H4 (cell line): ENCODE data around the gene GSG1L. TPM values are rescaled to one million over a fixed set of nuclear protein-coding genes. Genes with fewer than 3 reads are reported as not detected.
A peak's percentile ranks its signal among the peaks of the same experiment; 100 is the strongest.
"Not testable (repeated sequence)": the region's sequence is repeated elsewhere in the genome, so short reads cannot be mapped to it uniquely, and the experiment has no call there.

Experiments
- DNase-seq: peaks from one replicate; pipeline ENCODE4 v3.0.0-alpha.2; 2015; ENCODE audit warnings: low spot score
- total RNA-seq: library from RNA; depleted of rRNA; stranded (reverse); fragments of >200 nt; shearing (Covaris generic); gene quantifications from 2 replicates; pipeline ENCODE4 v1.2.3, GENCODE V29; 2014

The GSG1L gene
- total RNA-seq, 1 experiment from 2014 or later: 0.08 TPM

DNA sequence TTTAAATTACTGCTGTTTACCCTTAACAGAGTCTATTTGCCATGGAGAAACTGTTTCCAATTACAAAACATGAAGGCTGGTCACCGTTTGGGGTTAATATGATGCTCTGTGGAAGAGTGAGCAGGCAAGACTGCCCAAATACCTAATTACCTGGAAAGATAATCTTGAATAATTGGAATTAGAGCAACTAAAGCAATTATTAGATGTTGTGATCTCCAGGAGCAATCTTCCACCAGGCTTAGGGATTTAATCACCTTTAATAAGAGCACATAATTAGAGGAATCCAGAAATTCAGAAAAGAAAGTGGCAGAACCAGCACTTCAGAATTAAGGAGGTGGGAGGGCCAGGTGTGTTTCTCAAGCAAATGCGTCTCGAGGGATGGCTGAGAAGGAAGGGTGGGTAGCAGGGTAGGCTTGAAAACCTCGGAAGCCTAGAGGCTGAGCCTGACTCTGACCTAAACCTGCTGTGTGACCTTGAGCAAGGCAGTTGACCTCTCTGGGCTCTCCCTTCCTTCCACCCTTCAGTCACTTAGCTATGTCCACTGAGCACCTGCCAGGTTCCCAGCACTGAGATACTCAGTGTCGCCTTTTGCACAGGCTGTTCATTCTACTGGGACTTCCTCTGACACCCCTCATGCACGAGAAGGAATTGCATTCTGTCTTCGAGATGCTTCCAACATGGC, 113.2 kb downstream of the GSG1L start:
- DNase-seq: no peak

DNA sequence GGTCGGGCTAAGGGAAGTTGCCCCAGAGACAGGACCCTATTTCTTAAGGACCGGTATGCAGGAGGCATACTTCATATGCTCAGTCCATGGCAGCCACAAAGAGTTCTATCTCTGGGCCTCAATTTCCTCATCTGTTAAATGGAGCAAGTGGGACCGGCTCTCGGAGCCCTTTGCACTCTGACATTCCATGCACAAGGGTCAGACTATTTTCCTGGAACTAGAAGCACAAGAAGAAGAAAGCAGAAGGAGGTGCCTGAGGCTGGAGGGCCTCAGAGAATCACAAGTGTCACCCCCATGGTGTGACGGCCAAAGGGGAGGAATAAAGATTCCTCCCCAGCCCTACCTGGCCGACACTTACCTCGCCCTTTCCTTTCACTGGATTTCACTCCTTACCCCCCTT, 115.8 kb downstream of the GSG1L start:
- DNase-seq: no peak

DNA sequence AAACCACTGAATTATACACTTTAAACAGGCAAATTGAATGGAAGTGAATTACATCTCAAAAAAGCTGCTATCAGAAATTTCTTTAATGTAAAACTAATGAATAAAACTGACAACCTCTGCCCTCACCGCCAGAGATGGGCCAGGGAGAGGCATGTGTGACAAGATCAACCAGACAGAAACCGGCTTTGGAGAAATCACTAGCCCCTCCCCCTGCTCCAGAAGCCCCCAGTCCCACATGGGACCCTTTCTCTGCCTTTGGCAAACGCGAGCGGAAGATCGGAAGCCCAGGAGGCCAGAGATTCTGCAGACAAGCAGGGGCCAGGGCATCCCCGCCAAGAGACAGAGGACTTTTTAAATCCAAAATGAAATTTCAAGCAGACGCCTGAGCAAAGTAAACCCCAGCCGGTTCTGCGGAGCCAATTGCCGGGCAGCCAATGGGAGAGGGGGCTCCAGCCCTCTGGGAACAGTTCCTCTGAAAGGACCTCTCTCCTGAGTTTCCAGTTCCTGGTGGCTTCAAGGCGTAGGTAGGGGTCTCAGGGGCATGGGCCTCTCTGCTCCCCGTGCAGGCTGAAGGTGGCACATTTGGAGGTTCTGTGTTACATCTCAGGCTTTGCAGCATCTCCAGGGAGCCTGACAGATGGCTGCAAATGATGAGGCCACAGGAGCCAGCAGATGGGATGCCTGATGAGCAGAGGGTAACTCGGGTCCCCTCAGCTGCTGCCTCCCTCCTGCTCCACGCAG, 118.1 kb downstream of the GSG1L start:
- DNase-seq: no peak

DNA sequence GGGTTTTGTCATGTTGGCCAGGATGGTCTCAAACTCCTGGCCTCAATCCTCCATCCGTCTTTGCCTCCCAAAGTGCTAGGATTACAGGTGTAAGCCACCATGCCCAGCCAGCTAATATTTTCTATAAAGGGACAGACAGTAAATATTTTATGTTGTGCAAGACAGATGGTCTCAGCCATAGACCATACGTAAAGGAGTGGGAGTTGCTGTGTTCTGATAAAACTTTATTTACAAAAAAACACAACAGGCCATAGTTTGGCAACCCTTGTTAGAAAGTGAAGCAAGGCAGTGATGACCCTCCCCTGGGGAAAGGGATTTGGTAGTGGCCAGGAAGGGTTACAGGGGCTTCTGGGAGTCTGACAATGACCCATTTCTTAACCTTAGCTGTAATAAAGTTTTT, 119.7 kb downstream of the GSG1L start:
- no peak for DNase-seq

DNA sequence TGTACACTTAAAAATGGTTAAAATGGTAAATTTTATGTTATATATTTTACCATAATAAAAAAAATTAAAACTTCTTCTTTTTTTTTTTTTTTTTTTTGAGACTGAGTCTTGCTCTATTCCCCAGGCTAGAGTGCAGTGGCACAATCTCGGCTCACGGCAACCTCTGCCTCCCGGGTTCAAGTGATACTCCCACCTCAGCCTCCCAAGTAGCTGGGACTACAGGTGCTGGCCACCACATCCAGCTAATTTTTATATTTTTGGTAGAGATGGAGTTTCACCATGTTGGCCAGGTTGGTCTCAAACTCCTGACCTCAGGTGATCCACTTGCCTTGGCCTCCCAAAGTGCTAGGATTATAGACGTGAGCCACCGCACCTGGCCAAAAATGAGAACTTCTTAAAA, 121.4 kb downstream of the GSG1L start:
- not testable (repeated sequence) for DNase-seq

DNA sequence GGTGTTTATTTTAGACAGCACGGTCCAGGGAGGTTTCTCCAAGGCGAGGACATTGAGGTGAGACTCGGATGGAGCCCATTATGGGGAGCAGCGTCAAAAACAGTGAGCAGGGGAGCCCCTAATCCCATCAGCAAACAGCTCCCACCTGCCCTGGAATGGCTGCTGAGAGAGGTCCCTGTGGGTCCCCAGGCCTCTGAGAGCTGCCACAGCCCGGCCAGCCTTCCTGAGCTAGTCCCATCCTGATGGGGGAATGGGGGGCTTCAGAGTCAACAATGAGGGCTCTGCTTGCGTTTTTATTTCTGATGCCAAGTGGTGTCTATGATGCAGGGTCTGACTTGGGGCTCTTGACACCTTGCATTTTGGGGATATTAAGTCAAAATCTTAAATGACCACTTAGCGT, 128.4 kb downstream of the GSG1L start:
- DNase-seq: no peak

DNA sequence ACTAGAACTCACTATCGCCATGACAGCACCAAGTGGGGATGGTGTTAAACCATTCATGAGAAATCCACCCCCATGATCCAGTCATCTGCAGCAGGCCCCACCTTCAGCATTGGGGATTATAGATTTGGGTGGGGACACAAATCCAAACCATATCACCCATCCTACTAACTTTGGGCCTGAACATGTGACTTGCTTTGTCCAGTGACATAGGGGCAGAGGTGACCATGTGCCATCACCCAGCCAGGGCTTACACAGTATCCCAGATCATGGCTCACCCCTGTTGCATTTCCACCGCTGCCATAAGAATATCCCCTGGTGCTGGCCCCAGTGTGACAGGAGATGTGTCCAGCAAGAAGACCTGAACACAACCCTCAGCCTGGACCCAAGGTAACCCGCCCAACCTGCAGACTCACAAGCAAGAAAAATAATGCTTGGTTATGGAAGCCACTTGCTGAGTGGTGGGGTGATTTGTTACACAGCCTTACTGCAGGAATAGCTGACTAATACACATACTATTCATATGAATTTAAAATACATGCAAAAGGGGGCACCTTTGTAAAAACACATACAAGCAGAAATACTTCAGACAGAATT, 130.9 kb downstream of the GSG1L start:
- no peak for DNase-seq

DNA sequence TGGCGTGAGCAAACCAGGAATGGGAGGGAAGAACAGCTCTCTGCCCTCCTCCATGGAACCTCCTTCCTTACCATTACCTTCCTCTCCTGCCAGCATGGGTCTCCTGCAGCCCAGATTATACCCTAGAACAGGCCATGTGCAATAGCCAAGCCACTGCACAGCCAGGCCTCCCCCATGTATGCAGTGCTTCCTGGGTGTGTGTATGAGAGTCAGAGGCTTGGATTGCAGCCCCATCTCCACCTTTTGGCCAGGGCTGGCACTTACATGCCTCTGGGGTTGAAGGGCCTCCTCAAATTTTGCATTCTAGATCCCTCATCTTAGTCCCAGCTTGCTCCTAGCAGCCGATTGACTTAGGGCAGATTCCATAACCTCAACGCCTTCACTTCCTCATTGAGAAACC, 133.7 kb downstream of the GSG1L start:
- DNase-seq: no peak

DNA sequence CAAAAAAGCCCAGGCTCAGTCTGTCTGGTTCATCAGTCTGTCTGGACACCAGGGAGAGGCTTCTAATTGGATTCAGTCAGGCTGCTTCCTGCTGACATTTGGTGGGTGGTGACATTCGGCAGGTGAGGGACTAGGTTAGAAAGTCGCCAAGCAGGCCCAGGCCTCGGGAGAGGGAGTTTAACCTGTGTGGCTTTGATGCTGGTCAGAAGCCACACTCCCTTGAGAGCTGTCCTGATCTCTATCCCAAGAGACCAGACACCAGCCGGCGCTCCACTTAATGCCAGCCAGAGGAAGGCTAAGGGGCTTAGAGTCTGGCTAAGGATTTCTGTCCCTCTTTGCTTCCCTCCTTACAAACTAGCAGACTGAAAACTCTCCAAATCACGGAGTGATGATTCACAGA, 135.0 kb downstream of the GSG1L start:
- DNase-seq: no peak

DNA sequence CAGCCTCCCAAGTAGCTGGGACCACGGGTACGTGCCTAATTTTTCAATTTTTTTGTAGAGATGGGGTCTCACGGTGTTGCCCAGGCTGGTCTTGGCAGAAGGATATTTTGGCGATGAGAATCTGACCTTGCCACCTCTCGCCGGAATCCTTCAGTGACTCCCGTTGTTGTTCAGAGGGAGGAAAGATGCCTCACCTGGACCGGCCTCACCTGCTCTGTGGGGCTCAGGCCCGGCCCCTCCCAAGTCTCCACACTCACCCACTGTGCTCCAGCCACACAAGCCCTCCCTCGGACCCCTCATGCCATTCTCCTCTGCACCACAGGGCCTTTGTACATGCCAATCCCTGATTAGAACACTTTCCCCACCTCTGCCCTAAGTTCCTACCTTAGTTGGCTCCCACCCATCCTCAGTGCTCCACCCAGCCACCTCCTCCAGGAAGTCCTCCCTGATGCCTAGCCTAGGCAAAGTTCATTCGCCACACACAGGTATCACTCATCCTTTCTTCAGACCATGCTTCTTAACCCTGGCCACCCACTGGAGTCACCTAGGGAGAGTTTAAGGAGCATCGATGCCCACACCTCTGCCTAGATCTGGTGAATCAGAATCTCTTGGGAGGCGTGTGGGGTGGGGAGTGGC, 136.1 kb downstream of the GSG1L start:
- no peak for DNase-seq

DNA sequence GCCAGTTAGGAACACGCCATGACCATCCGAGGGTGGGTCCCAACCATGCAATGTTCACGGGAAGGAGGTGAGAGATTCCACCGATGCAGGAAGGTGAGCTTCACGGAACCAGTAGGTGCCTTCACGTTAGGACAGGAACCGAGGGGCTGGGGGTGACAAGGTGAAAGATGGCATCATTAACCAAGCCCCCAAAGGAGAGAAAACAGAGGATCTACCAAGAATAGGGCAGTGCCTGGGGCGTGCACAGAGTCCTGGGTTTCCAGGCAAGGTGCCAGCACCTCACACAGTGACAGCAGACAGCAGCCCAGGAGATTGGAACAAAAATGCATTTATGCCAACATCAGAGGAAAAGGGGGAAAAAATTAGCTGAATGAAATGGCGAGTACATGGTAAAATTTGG, 137.9 kb downstream of the GSG1L start:
- DNase-seq: no peak

DNA sequence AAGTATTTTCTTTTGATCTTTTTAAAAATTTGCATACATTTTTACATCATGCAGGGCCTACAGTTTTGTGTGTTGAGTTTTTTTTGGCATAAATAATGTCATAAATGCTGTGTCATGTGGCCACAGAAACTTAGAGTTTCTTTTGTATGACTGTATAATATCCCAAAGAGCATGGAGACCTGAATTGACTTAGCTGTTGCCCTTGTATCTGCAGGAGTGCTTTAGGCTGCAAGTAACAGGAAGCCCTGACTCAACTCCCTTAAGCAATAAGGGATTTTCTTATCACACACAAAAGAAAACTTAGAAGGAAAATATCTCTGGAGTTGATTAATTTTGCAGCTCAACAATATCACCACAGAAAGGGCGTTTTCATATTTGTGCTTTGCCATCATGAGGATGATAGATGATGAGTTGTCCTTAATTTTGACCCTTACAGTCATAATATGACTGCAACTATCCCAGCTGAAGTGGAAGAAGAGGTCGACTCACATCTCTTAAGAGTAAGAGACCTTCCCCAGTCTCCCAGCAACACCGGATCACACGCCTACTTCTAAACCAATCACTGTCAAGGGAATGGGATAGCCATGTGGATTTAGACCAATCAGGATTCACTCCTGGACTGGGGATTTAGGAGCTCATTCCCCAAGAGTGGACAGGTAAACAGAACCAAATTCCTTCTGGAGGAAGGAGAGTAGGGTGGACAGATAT, 138.9 kb downstream of the GSG1L start:
- DNase-seq: no peak

DNA sequence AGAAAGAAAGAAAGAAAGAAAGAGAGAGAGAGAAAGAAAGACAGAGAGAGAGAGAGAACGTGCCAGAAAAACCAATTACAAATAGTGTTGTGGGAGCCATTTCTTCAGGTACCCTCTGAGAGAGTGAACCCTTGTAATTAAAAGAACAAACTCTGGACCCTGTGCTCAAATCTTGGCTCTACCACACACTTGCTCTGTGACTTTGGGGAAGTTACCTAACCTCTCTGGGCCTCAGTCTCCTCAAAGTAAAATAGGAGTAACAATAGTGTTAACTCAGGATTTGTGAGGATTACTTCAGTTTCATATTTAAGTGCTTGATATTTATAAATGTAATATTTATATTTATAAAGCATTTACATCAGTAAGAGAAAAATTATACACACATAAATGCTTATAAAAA, 139.8 kb downstream of the GSG1L start:
- DNase-seq: no peak

DNA sequence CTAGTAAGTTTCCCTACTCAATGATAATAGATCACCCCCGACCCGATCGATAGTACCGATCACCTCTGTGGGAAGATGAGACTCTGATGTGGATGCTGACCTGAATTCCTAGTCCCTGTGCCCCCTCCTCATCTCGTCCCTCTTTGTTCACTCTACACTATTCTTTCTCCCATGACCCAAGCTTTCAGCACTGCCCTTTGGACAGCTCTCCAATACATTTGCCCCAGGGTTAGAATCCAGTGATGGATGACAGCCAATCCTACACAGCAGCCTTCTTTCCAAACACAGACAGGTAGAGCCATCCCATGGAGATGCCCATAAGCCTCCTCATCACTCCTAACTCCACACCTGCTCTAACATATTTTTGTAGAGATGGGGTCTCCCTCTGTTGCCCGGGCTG, 141.1 kb downstream of the GSG1L start:
- no peak for DNase-seq

DNA sequence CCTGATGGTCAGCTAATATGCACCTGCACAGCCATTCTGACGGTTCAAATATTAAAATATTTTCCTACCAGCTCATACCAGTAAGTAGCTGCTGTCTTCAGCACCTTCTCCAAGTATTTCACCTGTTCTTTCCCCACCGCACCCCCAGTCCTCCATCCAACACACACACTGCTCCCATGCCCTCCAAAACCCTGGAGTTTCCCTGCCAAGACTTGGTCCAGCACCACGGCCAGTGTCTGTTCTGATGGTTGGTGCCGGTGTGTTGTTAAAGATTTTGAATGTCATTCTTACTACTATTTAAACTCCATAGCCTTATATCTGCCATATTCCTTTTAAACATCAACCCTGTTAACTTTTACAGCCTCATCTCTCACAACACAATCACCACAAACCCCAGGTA, 142.4 kb downstream of the GSG1L start:
- no peak for DNase-seq

DNA sequence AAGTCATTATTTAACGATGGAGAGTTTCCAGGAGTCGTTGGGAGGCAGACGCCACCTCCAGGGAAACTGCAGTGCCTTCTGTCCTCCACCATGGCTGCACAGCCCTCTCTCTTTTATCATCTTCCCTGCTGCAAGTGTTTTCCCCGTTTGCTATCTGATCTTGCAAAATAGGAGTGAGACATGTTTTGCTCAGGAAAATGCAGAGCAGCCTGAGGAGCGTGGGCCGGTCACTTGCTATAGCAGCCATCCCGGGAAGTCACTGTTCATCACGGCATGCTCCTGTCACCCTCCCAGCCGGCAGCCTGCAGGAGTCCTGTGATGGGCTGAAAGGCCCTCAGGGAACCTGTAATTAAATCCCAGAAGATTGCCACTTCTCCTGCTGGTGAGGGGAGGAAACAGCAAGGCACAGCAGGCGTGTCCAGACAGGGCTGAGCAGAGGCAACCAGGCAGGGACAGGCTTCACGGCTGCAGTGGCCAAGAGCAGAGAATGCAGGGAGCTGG, 143.1 kb downstream of the GSG1L start:
- peak; percentile 19 for DNase-seq

DNA sequence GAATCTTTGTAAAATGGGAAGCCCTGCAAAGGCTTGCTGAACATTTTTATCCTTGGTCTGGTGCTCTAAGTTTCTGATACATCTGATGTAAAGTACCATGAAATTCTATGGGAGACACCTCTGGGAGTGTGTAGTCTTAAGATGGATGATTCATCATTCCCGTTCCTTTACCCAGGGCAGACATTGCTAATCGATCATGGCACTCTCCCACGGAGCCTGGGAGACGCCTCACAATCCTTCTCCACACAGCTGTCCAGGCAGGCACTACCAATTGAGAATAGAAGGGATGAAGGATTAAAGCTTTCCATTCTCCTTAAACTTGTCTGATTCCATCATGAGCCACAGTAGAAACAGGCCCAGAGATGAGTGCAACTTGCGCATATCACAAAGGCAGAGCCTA, 144.8 kb downstream of the GSG1L start:
- peak; percentile 30 for DNase-seq

DNA sequence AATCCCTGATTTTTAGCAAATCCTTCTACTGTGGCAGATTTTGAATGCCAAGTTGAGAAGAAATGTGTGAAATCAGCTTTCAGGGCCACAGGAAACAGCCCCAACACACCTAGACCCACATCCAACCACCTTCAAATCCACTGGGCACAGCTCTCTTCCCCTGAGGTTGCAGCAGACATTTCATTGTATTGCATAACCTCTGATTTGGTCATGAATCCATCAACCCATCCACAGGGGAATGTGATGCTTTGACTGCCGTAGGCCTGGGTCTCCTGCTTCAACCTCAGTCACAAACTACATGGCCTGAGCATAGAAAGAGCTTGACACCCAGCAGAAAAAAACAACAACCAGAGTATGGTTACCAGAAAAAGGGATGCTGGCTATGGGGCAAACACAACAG, 145.6 kb downstream of the GSG1L start:
- no peak for DNase-seq

DNA sequence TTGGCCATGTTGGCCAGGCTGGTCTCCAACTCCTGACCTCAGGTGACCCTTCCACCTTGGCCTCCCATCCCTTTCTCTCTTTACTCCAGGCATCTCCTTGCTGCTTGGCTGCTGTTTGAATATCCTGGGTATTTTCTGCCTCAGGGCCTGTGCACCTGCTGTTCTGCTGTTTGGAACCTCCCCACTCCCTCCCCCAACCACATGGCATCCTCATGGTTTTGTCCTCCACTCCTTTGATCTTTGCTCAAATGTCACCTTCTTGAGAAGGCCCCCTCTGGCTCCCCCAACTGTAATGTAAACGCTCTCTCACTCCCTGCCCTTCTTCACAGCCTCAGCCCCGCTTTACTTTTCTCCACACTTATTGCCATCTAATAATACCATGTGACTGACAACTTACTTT, 152.0 kb downstream of the GSG1L start:
- no peak for DNase-seq

DNA sequence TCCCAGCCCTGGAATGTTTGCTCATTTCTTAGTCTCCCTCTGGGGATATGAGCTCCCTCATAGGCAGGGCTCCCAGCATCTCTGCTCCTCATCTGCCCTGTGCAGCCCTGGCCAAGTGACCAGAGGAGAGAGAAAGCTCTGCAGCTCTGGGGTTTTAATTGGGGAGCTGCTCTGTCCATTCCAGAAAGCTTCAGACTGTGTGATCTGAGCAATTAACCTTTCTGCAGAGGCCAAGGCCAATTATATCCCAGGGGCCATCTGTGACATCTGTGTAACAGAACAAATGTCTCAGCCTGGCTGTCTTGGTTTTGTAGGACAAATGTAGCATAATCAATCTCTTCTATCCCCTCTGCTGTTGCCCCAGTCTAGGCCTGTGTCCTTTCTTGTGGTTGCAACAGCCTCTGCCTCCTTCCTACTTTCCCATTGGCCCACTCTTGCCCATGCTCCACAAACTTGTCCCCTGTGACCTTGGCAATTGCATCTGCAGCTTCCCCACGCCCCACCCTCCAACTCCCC, 156.0 kb downstream of the GSG1L start:
- DNase-seq: no peak

DNA sequence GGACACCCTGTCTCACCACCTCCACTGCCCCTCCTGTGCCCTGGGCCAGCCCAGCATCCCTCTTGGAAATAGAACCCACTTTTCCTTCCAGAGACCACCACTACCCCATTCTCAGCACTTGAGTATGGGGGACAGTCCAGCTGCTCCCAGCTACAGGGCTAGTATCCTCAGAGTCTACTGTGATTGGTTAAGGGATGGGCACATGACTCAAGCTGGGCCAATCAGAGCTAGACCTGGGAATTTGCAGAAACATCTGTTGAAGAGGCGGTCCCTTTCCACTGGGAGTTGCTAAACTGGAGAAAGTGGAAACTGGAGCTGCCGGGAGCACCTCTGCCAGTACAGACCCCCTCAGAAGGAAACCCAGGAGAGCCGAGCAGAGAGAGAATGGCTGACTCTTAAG, 156.6 kb downstream of the GSG1L start:
- no peak for DNase-seq
